ENCODE data around the gene CGB2. TPM values are rescaled to one million over a fixed set of nuclear protein-coding genes. Genes with fewer than 3 reads are reported as not detected.

Gene CGB2
- not detected in 2 replicates for polyA plus RNA-seq (2014; cell fraction: cytosol; rRNA removed)
- polyA plus RNA-seq (2014; cell fraction: nucleus; rRNA removed) = not detected in 2 replicates

DNA sequence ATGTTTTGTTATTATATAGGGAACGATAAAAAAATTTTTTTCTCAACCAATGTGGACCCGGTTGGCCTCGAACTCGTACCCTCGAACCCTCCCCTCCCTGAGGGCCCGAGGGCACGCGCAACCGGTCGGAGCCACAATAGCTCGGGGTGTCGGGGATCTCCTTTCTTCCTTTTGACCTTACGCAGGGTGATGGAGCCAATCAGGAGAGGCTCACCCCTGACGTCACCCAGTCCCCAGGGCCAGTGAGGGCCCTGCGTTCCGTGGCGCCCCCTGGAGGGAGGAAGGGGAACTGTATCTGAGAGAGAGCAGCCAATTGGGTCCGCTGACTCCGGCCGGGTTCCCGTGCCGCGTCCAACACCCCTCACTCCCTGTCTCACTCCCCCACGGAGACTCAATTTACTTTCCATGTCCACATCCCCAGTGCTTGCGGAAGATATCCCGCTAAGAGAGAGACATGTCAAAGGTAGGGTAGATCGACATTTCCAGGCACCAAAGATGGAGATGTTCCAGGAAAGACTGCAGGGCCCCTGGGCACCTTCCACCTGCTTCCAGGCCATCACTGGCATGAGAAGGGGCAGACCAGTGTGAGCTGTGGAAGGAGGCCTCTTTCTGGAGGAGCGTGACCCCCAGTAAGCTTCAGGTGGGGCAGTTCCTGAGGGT is at the start of gene CGB2:
CGB2 (plus strand) TSS at position 249 of the 660 bp plus-strand sequence; CDS start at position 455, 206 bp downstream.
- DNase-seq (ENCODE audit: low spot score) = peak; percentile 48

DNA sequence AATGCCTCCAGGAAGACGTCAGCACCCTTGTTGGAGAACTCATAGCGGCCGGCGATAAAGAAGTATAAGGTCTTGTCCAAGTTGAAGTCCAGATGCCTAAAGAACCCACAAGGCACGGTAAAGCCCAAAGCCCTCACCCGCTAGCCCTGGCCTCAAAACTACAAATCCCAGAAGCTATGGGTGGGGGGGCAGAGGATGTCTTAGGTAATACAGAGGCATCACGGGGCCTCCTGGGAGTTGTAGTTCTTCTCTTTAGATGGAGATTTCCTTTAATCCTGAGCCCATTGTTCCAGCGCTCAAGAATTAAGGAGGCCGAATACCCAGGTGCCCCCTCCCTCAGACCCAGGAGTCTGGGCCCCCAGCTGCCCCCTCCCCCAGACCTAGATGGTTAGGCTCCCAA is 49.4 kb upstream of the CGB2 start:
- no peak for DNase-seq (ENCODE audit: low spot score)

DNA sequence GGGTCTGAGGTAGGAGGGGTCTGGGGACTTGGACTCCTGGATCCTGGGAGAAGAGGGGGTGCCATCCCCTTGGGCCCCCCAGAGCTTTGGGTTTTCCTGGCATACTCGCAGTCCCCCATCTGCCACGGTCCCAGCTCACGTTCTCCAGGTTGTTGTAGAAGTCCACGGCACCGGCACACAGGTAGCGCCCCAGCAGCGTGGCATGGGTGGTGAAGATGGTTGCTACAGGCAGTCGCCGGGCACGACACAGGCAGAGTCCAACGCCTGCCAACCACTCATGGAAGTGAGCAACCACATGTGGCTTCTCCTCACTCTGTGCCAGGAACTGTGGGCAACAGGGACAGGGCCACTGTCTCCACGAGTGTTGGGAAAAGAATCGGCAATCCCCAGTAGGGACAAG is 46.0 kb upstream of the CGB2 start:
- DNase-seq (ENCODE audit: low spot score) = no peak

DNA sequence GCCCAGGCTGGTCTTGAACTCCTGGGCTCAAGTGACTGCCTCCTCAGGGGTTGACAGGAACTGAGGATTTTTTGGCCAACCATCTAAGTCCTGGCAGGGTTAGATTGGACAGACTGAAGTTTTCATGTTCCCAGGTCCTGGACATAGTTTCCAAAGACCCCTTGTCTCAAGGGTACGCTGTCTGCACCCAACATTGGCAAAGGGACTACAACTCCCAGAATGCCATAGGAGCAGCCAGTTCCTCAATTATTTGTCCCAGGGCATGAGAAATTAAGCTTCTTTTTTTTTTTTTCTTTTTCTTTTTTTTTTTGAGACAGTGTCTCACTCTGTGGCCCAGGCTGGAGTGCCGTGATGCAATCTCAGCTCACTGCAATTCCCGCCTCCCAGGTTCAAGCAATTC is 45.5 kb upstream of the CGB2 start:
- no peak for DNase-seq (ENCODE audit: low spot score)

DNA sequence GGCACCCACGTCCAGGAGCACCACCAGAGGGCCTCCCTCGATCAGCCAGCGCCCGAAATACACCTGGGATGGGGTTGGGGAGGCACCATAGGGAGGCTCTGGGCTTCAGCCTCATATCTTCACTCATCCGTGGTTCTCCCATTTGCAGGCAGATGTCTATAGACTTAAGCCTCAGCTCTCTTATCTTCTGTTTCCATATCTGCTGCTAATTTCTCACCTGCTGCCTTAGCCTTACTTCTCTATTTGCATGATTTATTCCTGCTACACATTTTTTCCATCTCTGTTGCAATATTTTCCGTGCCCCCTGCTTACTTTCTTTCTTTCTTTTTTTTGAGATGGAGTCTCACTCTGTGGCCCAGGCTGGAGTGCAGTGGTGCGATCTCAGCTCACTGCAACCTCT is 44.4 kb upstream of the CGB2 start:
- DNase-seq (ENCODE audit: low spot score) = no peak

DNA sequence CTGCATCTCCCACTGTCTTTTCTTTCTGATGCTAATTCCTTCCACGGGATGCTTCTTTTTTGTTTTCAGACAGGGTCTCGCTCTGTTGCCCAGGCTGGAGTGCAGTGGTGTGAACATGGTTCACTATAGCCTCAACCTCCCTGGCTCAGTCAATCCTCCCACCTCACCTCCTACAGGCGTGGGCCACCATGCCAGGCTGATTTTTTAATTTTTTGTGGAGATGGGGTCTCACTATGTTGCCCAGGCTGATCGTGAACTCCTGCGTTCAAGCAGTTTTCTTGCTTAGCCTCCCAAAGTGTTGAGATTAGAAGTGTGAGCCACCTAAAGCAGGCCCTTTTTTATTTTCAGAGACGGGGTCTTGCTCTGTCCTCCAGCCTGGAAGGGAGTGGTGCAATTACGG is 43.4 kb upstream of the CGB2 start:
- no peak for DNase-seq (ENCODE audit: low spot score)

DNA sequence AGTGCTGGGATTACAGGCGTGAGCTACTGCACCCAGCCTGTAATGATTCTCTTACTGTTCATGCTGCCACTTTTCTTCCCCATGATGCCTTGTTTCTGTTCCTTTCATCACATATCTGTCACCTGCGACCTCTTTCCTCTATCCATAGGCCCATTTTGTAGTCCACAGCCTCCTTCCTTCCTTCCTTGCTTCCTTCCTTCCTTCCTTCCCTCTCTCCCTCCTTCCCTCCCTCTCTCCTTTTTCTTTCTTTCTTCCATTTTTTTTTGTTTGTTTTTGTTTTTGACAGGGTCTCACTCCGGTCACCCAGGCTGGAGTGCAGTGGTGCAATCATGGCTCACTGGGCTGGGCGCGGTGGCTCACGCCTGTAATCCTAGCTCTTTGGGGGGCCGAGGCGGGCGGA is 42.8 kb upstream of the CGB2 start:
- DNase-seq (ENCODE audit: low spot score) = no peak

DNA sequence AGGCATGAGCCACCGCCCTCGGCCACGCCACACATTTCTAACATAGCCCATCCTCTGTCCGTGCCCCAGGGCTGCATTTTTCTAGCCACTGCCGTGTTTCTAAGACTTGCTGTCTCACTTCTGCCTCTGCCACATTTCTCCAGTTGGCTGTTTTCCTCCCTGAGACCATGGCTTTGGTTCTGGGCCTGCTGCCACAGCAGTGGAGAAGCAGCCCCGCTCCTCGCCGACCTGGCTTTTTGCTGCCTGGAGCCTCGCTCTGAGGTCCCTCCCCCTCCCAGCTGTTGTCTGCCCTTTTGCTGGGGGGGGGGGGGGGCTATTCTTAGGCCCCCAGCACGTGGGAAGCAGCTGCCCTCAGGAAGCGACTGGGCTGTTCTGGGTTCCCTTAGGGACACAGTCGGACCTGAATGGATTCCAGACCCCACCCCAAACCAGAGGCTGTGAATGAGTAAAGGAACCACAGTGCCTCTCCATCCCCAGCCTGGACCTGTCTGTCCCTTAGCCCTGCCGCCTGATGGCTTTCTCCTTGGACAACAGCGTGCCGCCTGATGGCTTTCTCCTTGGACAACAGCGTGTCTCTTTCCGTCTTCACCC is 41.9 kb upstream of the CGB2 start:
- DNase-seq (ENCODE audit: low spot score) = no peak

DNA sequence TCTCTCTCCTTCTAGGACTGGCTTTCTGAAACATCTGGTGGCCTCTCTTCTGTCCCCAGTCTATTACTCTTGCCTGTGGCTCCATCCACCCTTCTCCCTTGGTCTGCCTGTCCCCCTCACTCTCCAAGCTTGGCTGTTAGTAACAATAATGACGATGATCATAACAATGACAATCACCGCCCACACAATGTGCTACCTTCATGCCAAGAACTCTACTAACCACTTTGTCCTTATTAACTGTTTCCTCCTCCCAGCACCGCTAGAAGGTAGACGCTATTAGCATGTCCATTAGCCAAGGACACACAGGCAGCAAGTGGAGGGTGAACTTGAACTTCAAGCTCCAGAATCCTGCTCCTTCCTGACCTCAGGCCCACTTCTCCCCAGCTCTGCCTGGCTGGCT is 41.3 kb upstream of the CGB2 start:
- DNase-seq (ENCODE audit: low spot score) = no peak

DNA sequence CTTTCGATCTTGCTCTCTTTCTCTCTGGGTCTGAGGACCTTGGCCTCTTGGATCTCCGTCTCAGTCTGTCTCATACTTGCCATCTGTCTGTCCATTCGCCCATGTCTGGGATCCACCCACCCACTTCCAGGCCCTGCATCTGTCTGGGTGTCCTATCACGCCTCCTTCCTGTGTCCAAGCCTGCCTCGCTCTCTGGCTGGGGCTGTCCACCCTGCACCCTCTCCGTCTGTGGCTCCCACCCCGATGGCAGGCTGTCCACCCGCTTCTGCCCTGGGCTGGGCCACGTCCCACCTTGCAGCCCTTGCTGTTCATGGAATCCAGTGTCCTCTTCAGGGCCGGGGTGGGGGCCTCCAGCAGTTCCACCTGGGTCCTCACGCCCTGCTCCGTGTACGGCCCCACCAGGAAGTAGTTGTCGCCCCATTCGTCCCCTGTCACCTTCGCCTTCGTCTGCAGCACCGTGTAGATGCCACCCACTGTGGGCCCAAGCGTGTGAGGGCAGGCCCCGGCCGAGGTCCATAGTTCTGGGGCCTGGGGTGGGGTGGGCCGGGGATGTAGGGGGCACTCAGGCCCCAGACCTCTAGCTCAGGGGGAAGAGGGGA is 40.6 kb upstream of the CGB2 start:
- DNase-seq (ENCODE audit: low spot score) = no peak

DNA sequence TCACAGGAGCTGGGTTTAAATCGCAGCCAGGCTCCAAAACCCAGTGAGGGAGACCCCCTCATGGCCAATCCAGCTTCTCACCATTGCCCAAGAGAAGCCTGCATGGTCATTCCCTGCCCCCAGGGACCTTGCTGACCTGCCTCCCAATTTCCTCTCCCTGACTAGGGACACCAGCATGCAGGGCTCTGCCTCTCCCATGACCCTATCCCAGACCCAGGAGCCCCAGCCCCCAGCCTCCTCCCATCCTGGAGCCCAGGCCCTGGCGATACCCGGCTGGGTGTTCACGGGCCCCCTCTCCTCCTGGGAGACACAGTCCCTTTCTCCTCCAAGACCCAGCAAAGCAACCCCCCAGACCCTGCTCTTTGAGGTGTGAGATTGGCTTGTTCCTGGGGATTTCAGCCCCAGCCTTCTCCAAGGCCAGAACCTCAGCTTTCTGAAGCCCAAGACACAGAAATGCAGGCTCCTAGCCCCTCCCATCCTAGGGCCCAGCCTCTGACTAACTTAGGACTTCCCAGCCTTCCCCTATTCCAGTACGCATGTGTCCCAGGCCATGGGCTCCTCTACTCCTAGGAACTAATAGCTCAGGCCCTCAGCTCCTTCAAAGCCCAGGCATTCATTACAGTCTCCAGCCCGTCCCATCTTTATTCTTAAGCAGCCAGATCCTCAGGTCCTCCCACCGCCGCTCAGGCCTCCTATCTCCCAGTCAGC is 39.7 kb upstream of the CGB2 start:
- peak; percentile 31 for DNase-seq (ENCODE audit: low spot score)

DNA sequence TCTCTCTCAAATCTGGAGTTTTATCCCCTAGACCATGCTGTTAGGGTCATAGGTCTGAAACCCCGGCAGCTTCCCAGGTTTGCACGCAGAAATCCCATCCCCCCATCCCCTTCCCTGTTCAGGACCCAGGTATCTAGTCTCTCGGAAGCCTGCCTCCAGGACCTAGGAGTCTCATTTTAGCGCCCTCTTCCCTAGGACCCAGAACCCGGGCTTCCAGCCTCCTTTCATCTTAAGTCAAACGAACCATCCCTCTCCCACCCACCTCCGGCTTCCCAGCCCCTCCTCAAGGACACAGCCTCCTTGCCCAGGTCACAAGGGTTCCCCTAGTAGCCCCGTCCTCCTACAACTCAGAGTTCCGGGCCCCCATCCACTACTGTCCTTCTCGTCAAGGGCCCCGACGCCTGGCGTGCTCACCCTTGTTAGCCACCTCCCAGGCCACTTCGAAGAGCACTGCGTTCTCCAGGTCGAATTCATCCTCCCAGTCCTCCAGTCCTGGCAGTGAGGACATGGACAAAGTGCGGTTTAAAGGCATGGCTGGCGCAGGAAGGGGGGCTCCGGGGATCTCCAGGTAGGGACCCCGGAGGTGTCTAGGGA is 39.0 kb upstream of the CGB2 start:
- DNase-seq (ENCODE audit: low spot score) = no peak

DNA sequence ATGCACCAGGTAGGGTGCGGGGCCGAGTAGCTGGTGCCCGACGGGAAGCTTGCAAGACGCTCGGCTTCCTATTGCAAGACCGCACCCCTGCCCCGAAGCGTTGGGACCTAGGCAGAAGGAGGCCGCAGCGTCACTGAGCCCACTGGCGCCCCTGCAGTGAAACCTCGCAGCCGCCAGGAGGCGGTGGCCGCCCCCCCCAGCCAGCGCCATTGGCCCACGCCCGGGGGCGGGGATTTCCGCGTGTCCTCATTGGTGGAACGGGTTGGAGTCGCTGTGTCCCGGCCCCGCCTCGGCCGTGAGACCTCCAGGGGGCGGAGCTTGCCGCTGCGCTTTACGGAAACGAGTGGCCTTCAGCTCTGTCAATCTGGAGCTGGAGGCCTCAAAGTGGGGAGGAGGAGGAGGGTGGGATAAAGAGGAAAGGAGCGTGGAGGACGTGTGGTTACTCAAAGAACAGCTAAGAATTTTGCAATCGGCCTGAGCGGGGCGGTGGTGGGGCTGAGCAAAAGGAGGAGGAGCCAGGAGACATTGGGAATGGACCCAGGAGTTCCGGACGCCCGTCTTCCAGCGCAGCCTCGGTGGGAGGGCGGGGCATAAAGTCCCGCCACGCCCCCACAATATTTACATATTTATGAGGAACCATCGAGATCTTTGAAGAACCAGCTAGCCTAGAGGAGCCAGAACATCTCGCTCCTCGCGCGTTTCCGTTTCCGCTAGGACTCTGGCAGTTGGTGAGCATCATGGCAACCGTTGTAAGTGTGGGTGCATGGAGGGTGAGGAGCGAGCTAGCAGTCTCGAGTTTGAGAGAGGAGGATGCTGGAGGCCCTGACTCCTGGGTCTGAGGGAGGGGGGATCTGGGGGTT is 38.3 kb upstream of the CGB2 start, which contains the start of the genes GYS1 and RUVBL2:
GYS1 (minus strand) TSS at position 135 of the 860 bp plus-strand sequence. CDS start 197 bp downstream, outside the sequence.
RUVBL2 (plus strand) TSS at position 713 of the 860 bp plus-strand sequence; CDS start at position 738, 25 bp downstream.
- DNase-seq (ENCODE audit: low spot score) = peak; percentile 97

DNA sequence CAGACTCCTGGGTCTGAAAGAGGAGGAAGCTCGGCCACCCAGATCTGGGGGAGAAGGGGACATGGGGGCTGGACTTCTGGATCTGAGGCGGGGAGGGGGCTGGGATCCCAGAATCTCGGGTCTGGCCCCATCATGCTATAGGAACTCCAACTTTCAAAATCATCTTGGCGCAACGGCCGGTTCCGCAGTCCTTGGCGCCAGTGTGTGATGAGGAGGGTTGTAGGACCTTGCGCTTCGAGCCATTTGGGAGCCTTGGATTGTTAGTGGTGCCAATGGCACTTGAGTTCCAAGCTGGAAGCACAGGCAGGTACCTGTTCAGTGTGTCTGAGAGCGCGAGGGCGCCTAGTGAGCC is 37.7 kb upstream of the CGB2 start:
- DNase-seq (ENCODE audit: low spot score) = no peak

DNA sequence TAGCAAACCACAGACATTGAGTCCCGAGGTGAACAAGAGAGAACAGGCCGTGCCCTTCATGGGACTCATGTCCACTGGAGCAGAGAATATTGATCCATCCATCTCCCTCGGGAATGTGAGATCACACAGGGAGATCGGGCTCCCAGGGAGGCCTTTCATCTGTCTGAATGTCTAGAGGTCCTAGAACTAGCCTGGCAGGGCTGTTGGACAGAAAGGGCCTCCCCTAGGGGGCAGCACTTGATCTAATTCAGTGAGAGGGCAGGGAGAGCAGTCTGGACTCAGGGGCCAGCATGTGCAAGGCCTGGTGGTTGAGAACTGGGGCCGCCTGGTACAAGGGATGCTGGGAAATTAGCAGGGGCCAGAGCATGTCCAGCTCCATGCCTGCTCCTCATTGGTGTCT is 33.7 kb upstream of the CGB2 start:
- peak; percentile 54 for DNase-seq (ENCODE audit: low spot score)

DNA sequence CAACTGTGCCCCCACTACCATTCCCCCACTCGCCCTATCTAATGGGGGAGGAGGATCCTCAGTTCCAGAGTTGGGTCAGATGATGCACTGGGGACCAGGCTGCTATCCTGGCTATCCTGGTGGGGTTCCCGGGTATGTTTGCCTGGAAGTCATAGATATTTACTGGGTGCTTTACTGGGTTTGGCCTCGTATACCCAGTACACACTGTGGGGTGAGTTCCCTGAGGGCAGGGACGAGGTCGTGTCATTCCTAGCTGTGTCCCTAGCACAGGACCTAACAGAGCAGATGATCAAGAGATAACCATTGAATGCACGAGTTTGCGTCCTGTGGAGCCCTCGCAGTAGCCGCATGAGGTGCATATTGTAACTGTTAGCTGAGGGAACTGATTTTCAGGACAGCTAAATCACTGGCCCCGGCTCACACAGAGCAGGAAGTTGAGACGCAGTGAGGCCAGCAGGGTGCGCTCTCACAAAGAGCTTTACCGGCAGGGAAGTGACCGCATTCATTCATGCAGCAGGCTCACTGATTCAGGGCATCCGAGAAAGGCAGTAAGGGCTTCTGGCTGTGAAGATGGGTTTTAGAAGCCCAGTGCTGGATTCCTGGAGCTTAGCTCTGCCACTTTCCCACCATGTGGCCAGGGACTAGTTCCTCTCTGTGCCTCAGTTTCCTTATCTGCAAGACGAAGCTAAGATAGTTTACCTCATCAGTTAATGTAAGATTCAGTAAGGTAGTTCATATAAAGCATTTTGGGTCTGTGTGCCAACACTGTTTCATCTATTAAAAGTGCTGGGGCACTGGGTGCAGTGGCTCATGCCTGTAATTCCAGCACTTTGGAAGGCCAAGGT is 32.0 kb upstream of the CGB2 start:
- DNase-seq (ENCODE audit: low spot score) = no peak

DNA sequence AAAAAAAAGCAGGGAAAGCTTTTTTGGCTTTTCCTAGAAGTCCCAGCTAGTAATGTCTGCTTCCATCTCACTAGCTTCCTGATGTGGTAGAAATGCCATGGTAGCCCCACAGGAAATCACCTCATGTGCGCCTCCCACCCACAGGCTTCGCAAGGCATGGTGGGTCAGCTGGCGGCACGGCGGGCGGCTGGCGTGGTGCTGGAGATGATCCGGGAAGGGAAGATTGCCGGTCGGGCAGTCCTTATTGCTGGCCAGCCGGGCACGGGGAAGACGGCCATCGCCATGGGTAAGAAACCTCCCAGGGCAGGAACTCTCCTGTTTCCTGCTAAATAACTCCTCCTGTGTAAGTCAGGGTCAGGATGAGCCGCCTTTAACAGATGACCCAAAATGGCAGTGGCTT is 27.6 kb upstream of the CGB2 start:
- DNase-seq (ENCODE audit: low spot score) = no peak

DNA sequence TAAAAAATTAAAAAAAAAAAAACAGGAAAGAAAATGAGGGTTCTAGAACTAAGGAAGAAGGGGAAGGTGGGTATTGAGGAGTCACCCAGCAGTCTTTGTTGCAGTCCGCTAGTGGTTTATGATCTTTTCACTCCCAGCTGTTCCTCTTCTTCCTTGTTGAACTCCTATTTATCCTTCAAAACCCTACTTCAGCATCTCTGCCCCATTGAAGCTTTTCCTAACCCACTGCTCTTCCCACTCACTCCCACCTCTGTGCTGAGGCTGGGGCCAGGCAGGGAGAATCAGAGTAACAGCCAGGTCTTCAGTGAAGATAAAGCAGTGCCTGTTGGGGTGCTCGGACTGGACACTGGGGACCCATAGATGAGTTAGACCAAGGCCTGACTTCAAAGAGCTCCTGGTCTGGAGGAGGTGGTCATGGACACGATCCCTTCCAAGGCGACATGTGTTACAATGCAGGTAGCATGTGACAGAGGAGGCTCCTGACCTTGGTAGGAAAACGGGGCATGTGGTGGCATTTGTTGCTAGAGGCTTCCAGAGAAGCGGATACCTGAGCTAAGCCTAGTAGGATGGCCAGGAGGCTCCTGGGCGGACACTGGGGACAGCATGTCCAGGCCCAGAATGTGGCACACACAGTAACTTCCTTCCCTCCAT is 26.6 kb upstream of the CGB2 start:
- no peak for DNase-seq (ENCODE audit: low spot score)

DNA sequence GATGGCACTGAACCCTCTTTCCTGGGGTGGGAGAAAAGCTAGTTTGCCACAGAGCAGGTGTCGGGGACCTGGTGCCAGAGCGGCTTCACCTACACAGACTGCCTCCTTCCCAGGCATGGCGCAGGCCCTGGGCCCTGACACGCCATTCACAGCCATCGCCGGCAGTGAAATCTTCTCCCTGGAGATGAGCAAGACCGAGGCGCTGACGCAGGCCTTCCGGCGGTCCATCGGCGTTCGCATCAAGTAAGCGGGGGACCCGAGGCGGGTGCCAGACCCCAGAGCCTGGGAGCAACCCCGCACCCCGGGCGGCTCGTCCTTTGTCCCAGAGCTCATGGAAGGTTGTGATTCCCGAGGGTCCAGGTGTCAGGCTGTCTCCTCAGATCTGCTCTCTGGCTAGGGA is 24.8 kb upstream of the CGB2 start:
- DNase-seq (ENCODE audit: low spot score) = no peak
